Activated CD8-positive, alpha-beta T cell treated with anti-CD3 and anti-CD28 coated beads for 36 hours (primary cell): ENCODE measurements around the gene EHD4. TPM values are rescaled to one million over a fixed set of nuclear protein-coding genes. Genes with fewer than 3 reads are reported as not detected.
A peak's percentile ranks its signal among the peaks of the same experiment; 100 is the strongest.

Experiments used
- ATAC-seq: fragments of 200-7000 bp; cut with Tn5 transposase; one replicate; pipeline ENCODE4 v1.10.0; 2021; ENCODE audit warnings: mild to moderate bottlenecking, moderate library complexity
- CTCF ChIA-PET: fragments of 350-600 bp; sonication (Branson Sonifier 250); formaldehyde crosslinking; loops from one replicate; lab custom pipeline; 2021; ENCODE audit warnings: antibody characterized with exemption; lab: Charles Lee
- POLR2A ChIA-PET: fragments of 350-600 bp; sonication (Branson Sonifier 250); formaldehyde crosslinking; loops from one replicate; lab custom pipeline; 2021; ENCODE audit warnings: antibody characterized with exemption; lab: Charles Lee
- DNase-seq: peaks from one replicate; pipeline ENCODE4 v3.0.0-alpha.2; 2020
- H3K27ac Mint-ChIP-seq: one replicate; pipeline ENCODE4 v1.8.0; 2021; ENCODE audit warnings: mild to moderate bottlenecking, mixed read lengths
- H3K27me3 Mint-ChIP-seq: one replicate; pipeline ENCODE4 v1.8.0; 2021; ENCODE audit warnings: mixed read lengths
- H3K36me3 Mint-ChIP-seq: one replicate; pipeline ENCODE4 v1.8.0; 2021; ENCODE audit warnings: low read depth, mixed read lengths
- H3K4me1 Mint-ChIP-seq: one replicate; pipeline ENCODE4 v1.8.0; 2021; ENCODE audit warnings: low read depth, mixed read lengths
- H3K4me3 Mint-ChIP-seq: one replicate; pipeline ENCODE4 v1.8.0; 2021; ENCODE audit warnings: mild to moderate bottlenecking, moderate library complexity, mixed read lengths
- H3K9me3 Mint-ChIP-seq: one replicate; pipeline ENCODE4 v1.8.0; 2021; ENCODE audit warnings: mixed read lengths
- intact Hi-C: fragments of 100-400 bp; cut with micrococcal nuclease; formaldehyde crosslinking; loops from one replicate; pipeline ENCODE4 v1.10.0; 2022
- total RNA-seq, 2 experiments: library from RNA; stranded (reverse); gene quantifications; one replicate each; pipeline ENCODE4 v1.2.3, GENCODE V29; 2021
- TF ChIP-seq, protein P1 (sequence below): fragments of 200-600 bp; IDR thresholded peaks from one replicate; pipeline ENCODE4 v1.8.0; 2022; ENCODE audit warnings: antibody characterized with exemption, mild to moderate bottlenecking

The EHD4 gene
- total RNA-seq, 2 experiments from 2014 or later: 22.3 to 22.6 TPM

GRCh38 chr15:41940441-41940857, 31.9 kb downstream of the EHD4 start:
- POLR2A ChIA-PET: interaction anchor here (0.6 to 1.2 kb wide), 5 partner anchors 9 to 31 kb away, joined by 3 to 4 read pairs (median 3); no protein-coding TSS in a partner anchor

DNA sequence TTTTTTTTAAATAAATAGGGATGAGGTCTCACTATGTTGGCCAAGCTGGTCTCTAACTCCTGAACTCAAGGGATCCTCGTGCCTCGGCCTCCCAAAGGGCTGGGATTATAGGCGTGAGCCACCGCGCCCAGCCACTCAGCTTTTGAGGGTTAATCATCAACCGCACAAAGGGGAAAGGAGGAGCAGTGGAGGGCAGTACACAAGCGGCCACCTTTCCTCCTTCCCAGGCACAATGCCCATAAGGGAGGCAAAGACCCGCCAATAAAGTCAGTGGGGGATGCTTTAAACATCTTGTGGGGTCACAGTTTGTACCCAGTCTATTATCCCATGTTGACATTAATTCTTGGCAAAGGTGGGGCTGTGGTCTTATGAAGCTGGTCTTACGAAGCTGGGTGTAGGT, 32.4 kb downstream of the EHD4 start:
- TF ChIP-seq, protein P1, sequence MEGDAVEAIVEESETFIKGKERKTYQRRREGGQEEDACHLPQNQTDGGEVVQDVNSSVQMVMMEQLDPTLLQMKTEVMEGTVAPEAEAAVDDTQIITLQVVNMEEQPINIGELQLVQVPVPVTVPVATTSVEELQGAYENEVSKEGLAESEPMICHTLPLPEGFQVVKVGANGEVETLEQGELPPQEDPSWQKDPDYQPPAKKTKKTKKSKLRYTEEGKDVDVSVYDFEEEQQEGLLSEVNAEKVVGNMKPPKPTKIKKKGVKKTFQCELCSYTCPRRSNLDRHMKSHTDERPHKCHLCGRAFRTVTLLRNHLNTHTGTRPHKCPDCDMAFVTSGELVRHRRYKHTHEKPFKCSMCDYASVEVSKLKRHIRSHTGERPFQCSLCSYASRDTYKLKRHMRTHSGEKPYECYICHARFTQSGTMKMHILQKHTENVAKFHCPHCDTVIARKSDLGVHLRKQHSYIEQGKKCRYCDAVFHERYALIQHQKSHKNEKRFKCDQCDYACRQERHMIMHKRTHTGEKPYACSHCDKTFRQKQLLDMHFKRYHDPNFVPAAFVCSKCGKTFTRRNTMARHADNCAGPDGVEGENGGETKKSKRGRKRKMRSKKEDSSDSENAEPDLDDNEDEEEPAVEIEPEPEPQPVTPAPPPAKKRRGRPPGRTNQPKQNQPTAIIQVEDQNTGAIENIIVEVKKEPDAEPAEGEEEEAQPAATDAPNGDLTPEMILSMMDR: no peak
- no peaks in the 10 kb centered on the region for H3K9me3 Mint-ChIP-seq
- no peak for DNase-seq
- ChIA-PET CTCF (interaction anchor here (1.3 to 1.5 kb wide), 2 partner anchors 13 to 18 kb away, joined by 4 read pairs; no protein-coding TSS in a partner anchor), POLR2A (interaction anchor here (0.6 to 1.2 kb wide), 3 partner anchors 22 to 1207 kb away, joined by 3 to 4 read pairs (median 3); no protein-coding TSS in a partner anchor)
- peak overlapping the region; percentile 75 for H3K27ac Mint-ChIP-seq
- intact Hi-C loops: no loop called here
- H3K4me1 Mint-ChIP-seq: peaks cover 47% of the 10 kb centered on the region
- no peak overlapping the region for H3K4me3 Mint-ChIP-seq
- no peaks in the 10 kb centered on the region for H3K27me3 Mint-ChIP-seq
- H3K36me3 Mint-ChIP-seq: peaks cover 24% of the 10 kb centered on the region
- no peak for ATAC-seq

More at GRCh38 chr15:41940441-41940857, 31.9 kb downstream of the EHD4 start:
- TF ChIP-seq, protein P1: no peak
- ATAC-seq (peak; percentile 75), DNase-seq (peak; percentile 80)
- intact Hi-C loops: no loop called here
- Mint-ChIP-seq H3K27me3 (no peaks in the 10 kb centered on the region), H3K4me3 (no peak overlapping the region), H3K4me1 (peaks cover 43% of the 10 kb centered on the region), H3K36me3 (peaks cover 24% of the 10 kb centered on the region), H3K9me3 (no peaks in the 10 kb centered on the region), H3K27ac (peak overlapping the region; percentile 75)
- CTCF ChIA-PET: interaction anchor here (1.1 to 1.3 kb wide), 2 partner anchors 13 to 32 kb away, joined by 3 to 4 read pairs; partner anchors contain the start of gene EHD4

DNA sequence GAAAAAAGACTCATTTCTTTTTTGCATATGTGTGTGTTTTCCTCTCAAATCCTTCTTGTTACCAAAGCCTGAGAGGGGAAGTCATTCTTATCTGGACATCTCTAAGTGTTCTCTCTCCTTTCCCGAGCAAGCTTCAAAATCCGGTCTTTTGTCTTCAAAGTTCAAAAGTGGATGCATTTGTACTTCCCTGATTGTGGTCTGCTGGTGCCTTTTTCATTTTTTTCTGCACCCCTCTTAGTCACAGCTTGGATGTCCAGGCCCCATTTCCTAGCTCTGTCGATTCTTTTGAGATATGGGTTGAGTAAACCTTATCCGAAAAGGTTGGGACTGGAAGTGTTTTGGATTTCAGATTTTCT, 34.8 kb downstream of the EHD4 start:
- Mint-ChIP-seq H3K27ac (peak overlapping the region; percentile 98), H3K4me1 (peaks cover 60% of the 10 kb centered on the region), H3K9me3 (no peaks in the 10 kb centered on the region), H3K27me3 (no peaks in the 10 kb centered on the region), H3K4me3 (peak overlapping the region; percentile 45), H3K36me3 (peaks cover 22% of the 10 kb centered on the region)
- no peak for DNase-seq
- TF ChIP-seq, protein P1: no peak
- CTCF ChIA-PET: interaction anchor here (1.0 to 1.4 kb wide), 6 partner anchors 21 to 164 kb away, joined by 3 to 7 read pairs (median 4); partner anchors contain the start of gene EHD4
- POLR2A ChIA-PET: interaction anchor here (0.6 to 4.4 kb wide), 6 partner anchors 29 to 435 kb away, joined by 3 to 44 read pairs (median 4); partner anchors contain the start of gene EHD4
- intact Hi-C loops: loop anchor here (2.0 kb wide), 1 partner anchor 33 kb away; no protein-coding TSS in a partner anchor
- ATAC-seq: no peak

DNA sequence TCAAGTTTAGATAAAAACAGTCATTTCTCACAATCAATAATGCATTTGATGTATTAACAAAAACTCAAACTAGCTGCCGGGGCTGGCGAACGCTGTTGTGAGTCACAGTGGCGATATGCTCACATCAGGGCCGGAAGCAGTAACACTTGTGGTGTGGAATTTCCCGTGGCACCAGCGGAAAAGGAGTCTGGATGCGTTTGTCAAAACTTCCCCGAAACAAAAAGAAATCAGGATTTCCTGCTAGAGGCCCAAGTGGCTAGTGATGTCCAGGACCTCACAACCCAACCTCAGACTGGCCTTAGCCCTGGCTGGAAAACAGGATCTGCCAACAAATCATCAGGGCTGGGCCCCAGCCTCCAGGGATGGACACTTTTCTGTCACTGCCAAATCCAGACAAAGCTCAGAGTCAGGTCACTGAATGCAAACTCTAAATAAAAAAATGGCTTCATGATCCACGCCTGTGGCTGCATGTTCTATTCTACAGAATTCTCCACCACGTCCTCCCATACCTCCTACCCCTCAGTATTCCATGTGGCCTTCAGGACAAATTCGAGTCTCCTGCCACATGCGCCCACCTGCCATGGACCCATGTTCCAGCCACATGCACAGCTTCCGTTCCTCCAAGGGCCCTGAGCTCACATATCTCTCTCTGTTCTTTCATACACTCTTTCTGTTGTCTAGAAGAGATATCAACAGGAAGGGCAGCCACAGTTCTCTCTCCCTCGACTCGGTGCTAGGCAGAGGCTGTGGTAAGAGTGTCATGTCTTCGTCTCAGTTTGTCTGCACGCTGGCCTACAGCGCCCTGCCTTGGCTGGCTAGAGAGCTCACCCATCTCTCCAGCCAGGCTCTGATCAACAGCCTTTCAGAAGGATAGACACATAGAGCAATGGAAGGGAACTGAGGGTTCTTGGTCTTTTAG, 35.4 kb downstream of the EHD4 start:
- Mint-ChIP-seq H3K4me3 (peak overlapping the region; percentile 45), H3K9me3 (no peaks in the 10 kb centered on the region), H3K27ac (peak overlapping the region; percentile 98), H3K27me3 (no peaks in the 10 kb centered on the region), H3K4me1 (peaks cover 60% of the 10 kb centered on the region), H3K36me3 (peaks cover 20% of the 10 kb centered on the region)
- intact Hi-C loops: loop anchor here (2.0 kb wide), 1 partner anchor 34 kb away; no protein-coding TSS in a partner anchor
- peak; percentile 86 for DNase-seq
- peak; percentile 73 for ATAC-seq
- ChIA-PET CTCF (interaction anchor here (0.8 to 1.4 kb wide), 7 partner anchors 21 to 164 kb away, joined by 3 to 7 read pairs (median 4); partner anchors contain the start of gene EHD4), POLR2A (interaction anchor here (0.6 to 4.4 kb wide), 9 partner anchors 16 to 436 kb away, joined by 3 to 44 read pairs (median 3); partner anchors contain the start of gene EHD4)
- TF ChIP-seq, protein P1: no peak
